Hepatocyte (in vitro differentiated cells): ENCODE measurements around the gene TSKS.

Experiments
- EZH2 ChIP-seq: fragments of 200-600 bp; sonication (generic); IDR thresholded peaks from 2 replicates; pipeline ENCODE4 v1.6.1; 2016; ENCODE audit warnings: antibody characterized with exemption, mild to moderate bottlenecking, borderline replicate concordance
- EZH2phosphoT487 ChIP-seq: fragments of 200-600 bp; sonication (generic); IDR thresholded peaks from one replicate; pipeline ENCODE4 v1.6.1; 2018; ENCODE audit warnings: antibody characterized with exemption, mild to moderate bottlenecking, low read depth, moderate library complexity; ENCODE audit not compliant: unreplicated experiment, severe bottlenecking
- TF ChIP-seq, protein P1 (sequence below): fragments of 200-600 bp; sonication (generic); IDR thresholded peaks from 2 replicates; pipeline ENCODE4 v1.5.1; 2016; ENCODE audit warnings: antibody characterized with exemption, mild to moderate bottlenecking; ENCODE audit not compliant: poor library complexity

DNA sequence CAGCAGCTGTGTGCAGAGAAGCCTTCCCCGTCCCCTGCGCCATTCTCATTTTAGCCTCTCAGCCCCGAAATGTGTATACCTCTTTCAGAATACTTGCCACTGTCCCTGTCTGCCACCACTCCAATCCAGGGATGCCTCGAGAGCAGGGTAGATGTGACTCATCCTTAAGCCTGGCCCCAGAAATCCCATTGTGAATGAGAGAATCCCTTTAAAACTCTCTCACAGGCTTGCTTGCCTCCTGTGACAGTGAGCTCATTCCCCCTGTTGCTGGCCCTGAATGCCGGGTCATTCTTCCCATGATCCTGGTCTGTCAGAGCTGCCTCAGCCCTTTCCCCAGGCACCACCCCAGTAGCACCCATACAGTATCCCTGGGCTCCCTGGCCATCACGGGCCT lies 13.3 kb upstream of the TSKS start:
- TF ChIP-seq, protein P1, sequence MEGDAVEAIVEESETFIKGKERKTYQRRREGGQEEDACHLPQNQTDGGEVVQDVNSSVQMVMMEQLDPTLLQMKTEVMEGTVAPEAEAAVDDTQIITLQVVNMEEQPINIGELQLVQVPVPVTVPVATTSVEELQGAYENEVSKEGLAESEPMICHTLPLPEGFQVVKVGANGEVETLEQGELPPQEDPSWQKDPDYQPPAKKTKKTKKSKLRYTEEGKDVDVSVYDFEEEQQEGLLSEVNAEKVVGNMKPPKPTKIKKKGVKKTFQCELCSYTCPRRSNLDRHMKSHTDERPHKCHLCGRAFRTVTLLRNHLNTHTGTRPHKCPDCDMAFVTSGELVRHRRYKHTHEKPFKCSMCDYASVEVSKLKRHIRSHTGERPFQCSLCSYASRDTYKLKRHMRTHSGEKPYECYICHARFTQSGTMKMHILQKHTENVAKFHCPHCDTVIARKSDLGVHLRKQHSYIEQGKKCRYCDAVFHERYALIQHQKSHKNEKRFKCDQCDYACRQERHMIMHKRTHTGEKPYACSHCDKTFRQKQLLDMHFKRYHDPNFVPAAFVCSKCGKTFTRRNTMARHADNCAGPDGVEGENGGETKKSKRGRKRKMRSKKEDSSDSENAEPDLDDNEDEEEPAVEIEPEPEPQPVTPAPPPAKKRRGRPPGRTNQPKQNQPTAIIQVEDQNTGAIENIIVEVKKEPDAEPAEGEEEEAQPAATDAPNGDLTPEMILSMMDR: no peak
- TF ChIP-seq EZH2phosphoT487 (no peak), EZH2 (no peak)
